ENCODE results near the gene LRRC23. TPM values are rescaled to one million over a fixed set of nuclear protein-coding genes. Genes with fewer than 3 reads are reported as not detected.

The LRRC23 gene
- total RNA-seq, 4 donors from 2014 or later, result 11.6 to 17.2 (median 17.1) TPM

- Histone ChIP-seq H3K36me3 (no peaks in the 10 kb centered on the region), H3K27ac (no peak overlapping the region), H3K4me1 (peaks cover 0 to 18% (median 6%) of the 10 kb centered on the region in 4 donors), H3K4me3 (no peak overlapping the region), H3K27me3 (no peaks in the 10 kb centered on the region), H3K9me3 (no peaks in the 10 kb centered on the region)
- no peak for DNase-seq (ENCODE audit: low spot score in 2 of 2)
- 73 to 81% methylated on average over 3 of the region's 3 CpGs for WGBS, 2 donors
- no peak for TF ChIP-seq EP300 (IDR thresholded peaks at IDR 0.05)
- TF ChIP-seq POLR2A (IDR thresholded peaks at IDR 0.05), result no peak
- TF ChIP-seq, protein P1, sequence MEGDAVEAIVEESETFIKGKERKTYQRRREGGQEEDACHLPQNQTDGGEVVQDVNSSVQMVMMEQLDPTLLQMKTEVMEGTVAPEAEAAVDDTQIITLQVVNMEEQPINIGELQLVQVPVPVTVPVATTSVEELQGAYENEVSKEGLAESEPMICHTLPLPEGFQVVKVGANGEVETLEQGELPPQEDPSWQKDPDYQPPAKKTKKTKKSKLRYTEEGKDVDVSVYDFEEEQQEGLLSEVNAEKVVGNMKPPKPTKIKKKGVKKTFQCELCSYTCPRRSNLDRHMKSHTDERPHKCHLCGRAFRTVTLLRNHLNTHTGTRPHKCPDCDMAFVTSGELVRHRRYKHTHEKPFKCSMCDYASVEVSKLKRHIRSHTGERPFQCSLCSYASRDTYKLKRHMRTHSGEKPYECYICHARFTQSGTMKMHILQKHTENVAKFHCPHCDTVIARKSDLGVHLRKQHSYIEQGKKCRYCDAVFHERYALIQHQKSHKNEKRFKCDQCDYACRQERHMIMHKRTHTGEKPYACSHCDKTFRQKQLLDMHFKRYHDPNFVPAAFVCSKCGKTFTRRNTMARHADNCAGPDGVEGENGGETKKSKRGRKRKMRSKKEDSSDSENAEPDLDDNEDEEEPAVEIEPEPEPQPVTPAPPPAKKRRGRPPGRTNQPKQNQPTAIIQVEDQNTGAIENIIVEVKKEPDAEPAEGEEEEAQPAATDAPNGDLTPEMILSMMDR (IDR thresholded peaks at IDR 0.05), result no peak
Measured at GRCh38 chr12:6894321-6894720, 10.3 kb upstream of the LRRC23 start.

DNA sequence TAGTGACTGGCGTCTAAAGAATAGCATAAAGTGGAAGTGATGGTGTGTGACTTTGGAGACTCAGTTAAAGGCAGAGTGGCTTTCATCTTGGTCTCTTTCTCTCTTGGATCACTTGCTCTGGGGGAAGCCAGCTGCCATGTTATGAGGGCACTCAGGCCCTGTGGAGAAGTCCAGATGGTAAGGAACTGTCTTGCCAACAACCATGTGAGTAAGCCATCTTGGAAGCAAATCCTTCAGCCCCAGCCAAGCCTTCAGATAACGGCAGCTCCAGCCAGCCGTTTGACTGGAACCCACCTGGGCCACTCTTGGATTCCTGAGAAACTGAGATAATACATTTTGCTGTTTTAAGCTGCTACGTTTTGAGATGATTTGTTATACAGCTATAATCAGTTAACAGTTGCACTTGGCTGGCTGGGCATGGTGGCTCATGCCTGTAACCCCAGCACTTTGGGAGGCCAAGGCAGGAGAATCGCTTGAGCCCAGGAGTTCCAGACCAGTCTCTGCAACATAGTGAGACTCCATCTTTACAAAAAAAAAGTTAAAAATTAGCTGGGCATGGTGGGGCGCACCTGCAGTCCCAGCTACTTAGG, 7.7 kb upstream of the LRRC23 start:
- Histone ChIP-seq H3K27ac (no peak overlapping the region), H3K9me3 (no peaks in the 10 kb centered on the region), H3K36me3 (no peaks in the 10 kb centered on the region), H3K27me3 (no peaks in the 10 kb centered on the region), H3K4me1 (peaks cover 0 to 15% (median 7%) of the 10 kb centered on the region in 4 donors), H3K4me3 (no peak overlapping the region)
- TF ChIP-seq EP300 (IDR thresholded peaks at IDR 0.05), result no peak
- DNase-seq (ENCODE audit: low spot score in 2 of 2), result no peak
- 77 to 80% methylated on average over 6 of the region's 6 CpGs for WGBS, 2 donors

DNA sequence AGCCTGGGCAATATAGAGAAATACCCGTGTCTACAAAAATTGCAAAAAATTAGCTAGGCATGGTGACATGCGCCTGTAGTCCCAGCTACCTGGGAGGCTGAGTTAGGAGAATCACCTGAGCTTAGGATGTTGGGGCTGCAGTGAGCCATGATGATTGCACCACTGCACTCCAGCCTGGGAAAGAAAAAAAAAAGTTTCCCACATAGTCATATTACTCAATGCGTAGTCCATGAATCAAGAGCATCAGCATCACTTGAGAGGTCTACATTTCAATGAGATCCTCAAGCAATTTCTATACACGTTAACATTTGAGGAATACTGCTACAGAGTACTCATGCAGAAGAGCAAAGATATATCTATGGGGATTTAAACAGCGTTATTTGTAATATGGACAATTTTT, 5.2 kb upstream of the LRRC23 start:
- DNase-seq (ENCODE audit: low spot score in 2 of 2), result no peak
- peak overlapping the region in 2 of 4 donors; percentile 40 to 76 for H3K27ac ChIP-seq
- peaks cover 0 to 21% (median 10%) of the 10 kb centered on the region in 4 donors for H3K4me1 ChIP-seq
- H3K4me3 ChIP-seq, result no peak overlapping the region
- WGBS, 2 donors, result 60 to 67% methylated on average over 5 of the region's 5 CpGs
- no peaks in the 10 kb centered on the region for H3K27me3 ChIP-seq
- no peaks in the 10 kb centered on the region for H3K9me3 ChIP-seq
- no peaks in the 10 kb centered on the region for H3K36me3 ChIP-seq
- TF ChIP-seq, protein P1 (IDR thresholded peaks at IDR 0.05), result no peak
- TF ChIP-seq EP300 (IDR thresholded peaks at IDR 0.05) (no peak), POLR2A (IDR thresholded peaks at IDR 0.05) (no peak)

- WGBS, 2 donors, result 35 to 38% methylated on average over 10 of the region's 10 CpGs
- TF ChIP-seq POLR2A (IDR thresholded peaks at IDR 0.05) (no peak), EP300 (IDR thresholded peaks at IDR 0.05) (peak in 1 of 2 donors; percentile 60)
- TF ChIP-seq, protein P1 (IDR thresholded peaks at IDR 0.05), result no peak
- H3K9me3 ChIP-seq, result no peaks in the 10 kb centered on the region
- peak; percentile 36 to 51 for DNase-seq (ENCODE audit: low spot score in 2 of 2)
- no peaks in the 10 kb centered on the region for H3K36me3 ChIP-seq
- peaks cover 0 to 24% (median 10%) of the 10 kb centered on the region in 4 donors for H3K4me1 ChIP-seq
- no peaks in the 10 kb centered on the region for H3K27me3 ChIP-seq
- H3K27ac ChIP-seq, result peak overlapping the region in 3 of 4 donors; percentile 25 to 76 (median 67)
- no peak overlapping the region for H3K4me3 ChIP-seq
Measured at GRCh38 chr12:6899837-6900519, 4.6 kb upstream of the LRRC23 start.

- Histone ChIP-seq H3K4me3 (no peak overlapping the region), H3K27ac (no peak overlapping the region), H3K36me3 (peaks cover 0 to 13% (median 5%) of the 10 kb centered on the region in 3 donors), H3K4me1 (peaks cover 0 to 30% (median 16%) of the 10 kb centered on the region in 4 donors), H3K27me3 (no peaks in the 10 kb centered on the region), H3K9me3 (no peaks in the 10 kb centered on the region)
- 87 to 90% methylated on average over 4 of the region's 4 CpGs for WGBS, 2 donors
- no peak for DNase-seq (ENCODE audit: low spot score in 2 of 2)
- TF ChIP-seq EP300 (IDR thresholded peaks at IDR 0.05) (no peak), POLR2A (IDR thresholded peaks at IDR 0.05) (no peak)
- TF ChIP-seq, protein P1 (IDR thresholded peaks at IDR 0.05), result no peak
Measured at GRCh38 chr12:6902448-6902847, 2.2 kb upstream of the LRRC23 start.

Data from tibial nerve (tissue), 4 donors.